Lower leg skin (tissue), 3 donors: ENCODE results near the gene GNB1L.

Experiments
- CTCF ChIP-seq, 3 donors: fragments of 450-650 bp; IDR thresholded peaks; one replicate each; pipeline ENCODE4 v1.5.1; 2016; ENCODE audit warnings: antibody characterized with exemption in 3 of 3, mild to moderate bottlenecking in 3 of 3, moderate library complexity in 2 of 3
- POLR2A ChIP-seq, 2 donors: fragments of 450-650 bp; IDR thresholded peaks; one replicate each; pipeline ENCODE4 v1.6.1; 2016 to 2017; ENCODE audit warnings: antibody characterized with exemption in 2 of 2, mild to moderate bottlenecking in 1 of 2, moderate library complexity in 1 of 2

DNA sequence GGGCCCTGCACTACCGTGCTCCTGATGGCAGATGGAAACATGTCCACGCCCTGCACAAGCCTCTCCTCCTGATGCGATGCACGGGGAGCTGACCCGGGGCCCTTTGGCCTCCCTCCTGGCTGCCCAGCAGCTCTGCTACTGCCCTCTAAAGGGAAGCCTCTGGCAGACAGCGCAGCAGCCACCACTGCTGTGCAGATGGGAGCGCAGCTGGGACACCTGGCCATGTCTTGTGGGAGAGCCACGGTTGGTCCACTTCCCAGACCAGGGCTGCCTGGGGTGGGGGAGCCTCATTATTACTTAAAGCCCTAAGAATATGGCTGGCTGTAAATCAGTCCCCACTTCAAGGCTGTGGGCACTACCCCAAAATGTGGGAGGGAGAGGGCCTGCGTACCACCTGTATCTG is 55.8 kb downstream of the GNB1L start:
- TF ChIP-seq CTCF (IDR thresholded peaks at IDR 0.05) (no peak), POLR2A (IDR thresholded peaks at IDR 0.05) (no peak)
